Ammon's horn (tissue), 1 donor: Measurements from ENCODE around the gene TUBB.
A peak's percentile ranks its signal among the peaks of the same experiment; 100 is the strongest.
"Not testable (repeated sequence)": the region's sequence is repeated elsewhere in the genome, so short reads cannot be mapped to it uniquely, and the experiment has no call there.

Experiments
- DNase-seq: peaks from one replicate; pipeline ENCODE4 v3.0.0-alpha.2; 2016; ENCODE audit warnings: low spot score

Gene TUBB

GRCh38 chr6:30760549-30760948, 40.4 kb downstream of the TUBB start:
- DNase-seq, result no peak

- DNase-seq, result no peak
Observed at GRCh38 chr6:30761791-30762429, 41.8 kb downstream of the TUBB start.

- DNase-seq, result no peak
Observed at GRCh38 chr6:30763155-30763617, 43.0 kb downstream of the TUBB start.

GRCh38 chr6:30763618-30764489, 43.7 kb downstream of the TUBB start:
- no peak for DNase-seq

GRCh38 chr6:30764490-30765043, 44.4 kb downstream of the TUBB start:
- not testable (repeated sequence) for DNase-seq

DNA sequence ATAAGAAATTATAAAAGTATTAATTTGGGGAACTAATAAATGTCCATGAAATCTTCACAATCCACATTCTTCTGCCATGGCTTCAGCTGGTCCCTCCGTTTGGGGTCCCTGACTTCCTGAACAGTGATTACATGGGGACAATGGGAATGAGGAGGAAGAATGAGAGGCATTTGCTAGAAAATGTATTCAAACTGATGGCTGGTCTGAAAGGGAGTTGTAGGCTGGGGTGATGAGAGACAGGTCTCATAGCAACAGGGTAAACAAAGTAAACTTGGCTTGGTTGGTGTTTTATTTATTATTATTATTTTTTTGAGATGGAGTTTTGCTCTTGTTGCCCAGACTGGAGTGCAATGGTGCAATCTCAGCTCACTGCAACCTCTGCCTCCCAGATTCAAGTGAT, 45.3 kb downstream of the TUBB start:
- not testable (repeated sequence) for DNase-seq

DNA sequence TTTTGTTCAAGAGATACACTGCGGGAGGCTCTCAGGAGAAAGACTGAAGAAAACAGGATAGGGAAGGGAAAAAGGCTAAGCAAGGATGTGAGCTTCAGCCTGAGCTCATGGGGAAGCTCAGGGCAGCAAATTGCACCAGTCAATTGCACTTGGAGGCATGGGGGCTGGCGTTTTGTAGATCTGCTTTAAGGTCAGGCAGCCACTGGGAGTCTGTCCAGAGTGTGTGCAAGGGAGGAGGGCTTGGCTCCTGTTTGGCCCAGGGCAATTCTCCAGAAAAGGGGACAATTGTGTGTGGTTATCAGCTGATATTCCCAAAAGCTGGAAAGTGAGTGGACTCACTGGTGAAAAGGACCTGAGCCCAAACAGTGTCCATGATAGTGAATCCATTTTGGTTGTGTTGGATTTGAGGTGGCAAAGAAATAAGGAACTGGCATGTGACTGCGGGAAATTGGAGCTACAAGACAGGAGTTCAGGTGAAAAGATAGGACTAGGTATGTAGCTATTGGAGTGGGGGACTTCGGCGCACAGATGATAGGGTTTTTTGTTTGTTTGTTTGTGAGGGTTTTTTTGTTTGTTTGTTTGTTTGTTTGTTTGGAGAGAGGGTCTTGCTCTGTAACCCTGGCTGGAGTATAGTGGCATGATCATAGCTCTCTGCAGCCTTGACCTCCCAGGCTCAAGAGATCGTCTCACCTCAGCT, 46.5 kb downstream of the TUBB start:
- no peak for DNase-seq

DNA sequence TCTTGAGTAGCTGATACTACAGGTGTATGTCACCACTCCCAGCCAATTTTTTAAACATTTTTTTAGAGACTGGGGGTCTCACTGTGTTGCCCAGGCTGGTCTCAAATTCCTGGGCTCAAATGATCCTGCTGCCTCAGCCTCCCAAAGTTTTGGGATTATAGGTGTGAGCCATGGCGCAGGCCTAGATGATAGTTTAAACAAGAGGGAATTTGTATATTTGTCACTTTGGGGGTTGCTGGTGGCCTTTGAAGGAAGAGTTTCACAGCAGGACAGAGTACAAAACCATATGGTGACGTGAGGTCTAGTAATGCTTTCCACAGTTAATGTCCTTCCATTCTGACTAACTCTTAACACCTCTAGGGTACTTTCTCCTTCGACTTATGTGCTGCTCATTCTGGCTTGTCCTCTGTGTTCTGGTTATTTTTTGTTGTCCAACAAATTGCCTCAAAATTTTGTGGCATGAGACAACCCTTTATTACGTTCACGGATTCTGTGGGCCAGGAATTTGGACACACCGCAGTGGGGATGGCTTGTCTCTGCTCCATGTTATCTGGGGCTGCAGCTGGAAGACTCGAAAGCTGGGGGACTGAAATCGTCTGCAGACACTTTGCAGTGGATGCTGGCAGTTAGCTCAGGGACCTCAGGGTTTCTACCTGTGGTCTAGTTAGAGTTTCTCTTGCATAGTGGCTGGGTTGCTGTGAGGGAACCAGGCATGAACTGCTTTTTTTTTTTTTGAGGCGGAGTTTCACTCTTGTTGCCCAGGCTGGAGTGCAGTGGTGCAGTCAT, 47.2 kb downstream of the TUBB start:
- DNase-seq, result no peak

DNA sequence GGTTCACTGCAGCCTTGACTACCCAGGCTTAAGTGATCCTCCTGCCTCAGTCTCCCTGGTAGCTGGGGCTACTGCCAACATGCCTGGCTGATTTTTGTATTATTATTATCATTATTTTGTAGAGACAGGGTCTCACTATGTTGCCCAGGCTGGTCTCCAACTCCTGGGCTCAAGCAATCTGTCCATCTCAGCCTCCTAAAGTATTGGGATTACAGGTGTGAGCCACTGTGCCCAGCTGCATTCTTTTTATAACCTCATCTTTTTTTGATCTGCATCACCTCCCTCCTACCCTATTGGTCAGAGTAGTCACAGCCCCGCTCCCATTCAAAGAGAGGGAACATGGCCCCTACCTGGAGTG, 47.8 kb downstream of the TUBB start:
- DNase-seq, result no peak

DNA sequence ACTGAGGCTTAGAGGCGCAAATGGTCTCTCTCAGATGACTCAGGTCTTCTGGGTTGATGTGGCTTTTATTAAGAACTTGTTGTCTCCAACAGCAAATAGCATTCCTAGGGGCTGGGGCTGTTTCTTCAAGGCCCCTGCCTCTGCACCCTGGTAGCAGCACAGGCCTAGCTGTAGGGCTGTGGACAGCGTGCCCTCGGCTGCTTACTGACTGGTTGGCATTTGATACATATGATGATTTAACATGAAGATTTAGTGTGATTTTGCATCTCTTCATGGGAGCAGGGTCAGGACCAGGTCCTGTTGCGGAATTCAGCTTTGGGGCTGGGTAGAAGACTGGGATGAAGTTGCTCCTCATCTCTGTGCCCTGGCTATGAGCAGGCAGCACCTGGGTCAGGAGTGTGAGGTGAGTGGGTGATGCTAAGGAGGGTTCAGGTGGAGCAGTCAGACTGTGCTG, 48.5 kb downstream of the TUBB start:
- no peak for DNase-seq

DNA sequence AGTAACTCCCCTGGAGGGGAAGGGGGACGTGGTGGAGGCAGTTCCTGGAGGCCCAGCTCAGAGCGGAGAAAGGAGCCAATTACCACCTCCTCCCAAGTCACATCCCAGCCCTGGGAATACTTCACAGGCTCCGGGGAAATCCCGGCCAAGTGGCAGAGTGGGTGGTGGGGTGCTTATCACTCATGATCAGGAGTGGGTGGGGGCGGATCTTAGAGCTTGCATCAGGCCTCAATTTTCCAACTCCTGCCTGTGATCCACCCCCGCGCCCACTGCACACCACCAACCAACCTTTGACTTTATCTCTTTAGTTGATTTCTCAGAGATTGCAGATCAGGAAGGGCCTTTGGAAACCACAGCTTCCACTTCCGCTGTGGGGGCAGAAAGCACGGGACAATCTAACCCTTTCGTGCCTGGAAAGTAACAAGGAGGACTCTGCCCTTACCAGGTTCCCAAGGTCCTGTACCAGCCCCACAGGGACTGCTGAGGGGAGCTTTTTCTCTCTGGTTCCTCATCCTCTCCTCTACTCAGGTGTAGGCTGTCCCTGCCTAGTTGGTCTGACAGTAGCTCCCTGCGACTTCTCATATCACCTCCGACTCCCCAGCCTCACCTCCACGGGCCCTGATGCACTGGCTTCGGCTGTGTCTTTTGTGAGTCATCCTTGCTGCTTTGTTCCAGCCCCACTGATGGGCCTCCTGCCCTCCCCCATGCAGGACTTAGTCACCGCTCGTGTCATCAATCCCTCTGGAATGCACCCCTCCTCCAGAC, 49.1 kb downstream of the TUBB start:
- peak; percentile 54 for DNase-seq

DNA sequence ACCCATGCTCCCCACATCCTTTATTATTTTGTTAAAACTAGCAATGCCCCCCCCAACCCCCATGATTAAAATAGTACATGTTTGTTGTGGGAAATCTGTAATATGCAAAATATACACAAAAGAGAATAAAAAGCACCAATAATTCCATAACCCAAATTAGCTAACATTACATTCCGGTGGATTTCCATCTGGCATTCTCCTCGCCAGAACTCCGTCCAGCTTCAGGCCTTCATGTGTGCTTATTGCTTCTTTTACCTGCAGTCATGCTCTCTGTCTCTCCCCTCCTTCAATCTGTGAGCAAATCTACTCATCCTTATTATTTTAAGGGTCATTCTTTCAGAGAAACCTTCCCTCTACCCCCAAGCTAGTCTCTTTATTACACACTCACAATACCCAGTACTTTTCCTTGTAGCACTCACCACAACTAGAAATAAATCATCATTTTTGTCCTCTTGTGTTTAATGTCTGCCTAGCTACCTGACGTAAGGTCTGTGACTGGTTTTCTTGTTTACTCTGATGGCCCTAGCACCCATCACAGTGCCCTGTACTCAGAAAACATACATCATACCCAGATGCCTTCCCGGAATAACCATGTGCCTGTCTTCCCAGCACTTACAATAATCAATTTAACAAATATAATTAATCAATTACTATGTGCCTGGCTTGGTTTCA, 49.8 kb downstream of the TUBB start:
- DNase-seq, result no peak

- DNase-seq, result no peak
Observed at GRCh38 chr6:30770592-30770991, 50.4 kb downstream of the TUBB start.

- DNase-seq, result no peak
Observed at GRCh38 chr6:30774701-30775100, 54.5 kb downstream of the TUBB start.
